Measurements from ENCODE around the gene SPECC1L. TPM values are rescaled to one million over a fixed set of nuclear protein-coding genes. Genes with fewer than 3 reads are reported as not detected.

Gene SPECC1L
- total and polyA plus RNA-seq, 2 experiments from 2014 or later, result 21.1 to 34.0 TPM

DNA sequence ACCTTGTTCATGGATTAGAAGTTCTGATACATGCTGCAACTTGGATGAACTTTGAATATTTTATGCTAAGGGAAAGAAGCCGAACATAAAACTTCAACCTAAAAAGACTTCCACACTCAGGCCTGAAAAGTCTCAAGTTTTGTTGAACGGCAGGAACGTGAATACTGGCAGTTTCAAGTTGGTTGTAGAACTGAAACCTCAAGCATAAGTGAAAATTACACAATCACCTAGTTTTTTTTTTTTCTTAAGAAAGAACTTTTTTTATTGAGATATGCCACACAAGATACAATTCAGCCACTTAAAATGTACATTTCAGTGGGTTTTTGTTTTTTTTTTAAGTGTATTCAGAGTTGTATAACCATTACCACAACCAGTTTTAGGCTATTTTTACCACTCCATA lies 106.0 kb downstream of the SPECC1L start:
- no peaks in the 10 kb centered on the region for H3K9me3 ChIP-seq (ENCODE audit: low read depth)
- no peak overlapping the region for H3K4me2 ChIP-seq (ENCODE audit: unreplicated experiment)
- no peaks in the 10 kb centered on the region for H3K9me2 ChIP-seq (ENCODE audit: insufficient read depth)
- H3K27me3 ChIP-seq (replicated peaks; ENCODE audit: insufficient read depth), result no peaks in the 10 kb centered on the region
- in situ Hi-C loops (cut with MboI), result no loop called here
- H3K4me3 ChIP-seq, result no peak overlapping the region
- H3K27ac ChIP-seq, result no peak overlapping the region
- H3K9ac ChIP-seq, result no peak overlapping the region
- no peaks in the 10 kb centered on the region for H3K79me2 ChIP-seq (ENCODE audit: insufficient read depth)
- H2AFZ ChIP-seq, result no peak overlapping the region
- peaks cover 20% of the 10 kb centered on the region for H3F3A ChIP-seq (ENCODE audit: insufficient read depth)
- no peak for DNase-seq
- no peaks in the 10 kb centered on the region for H4K20me1 ChIP-seq (ENCODE audit: insufficient read depth)
- WGBS, 2 experiments (ENCODE audit: low coverage in 1 of 2, low lambda C conversion rate in 2 of 2, missing lambda C conversion rate in 2 of 2), result 98 to 99% methylated on average over 3 of the region's 3 CpGs
- H3K36me3 ChIP-seq (ENCODE audit: low read depth), result peaks cover 47% of the 10 kb centered on the region
- no peak for TF ChIP-seq EZH2phosphoT487 (IDR thresholded peaks at IDR 0.05; ENCODE audit: insufficient read depth, low read depth)
- TF ChIP-seq EZH2 (IDR thresholded peaks at IDR 0.05; ENCODE audit: insufficient read depth, poor library complexity, severe bottlenecking), result no peak
- peaks cover 12% of the 10 kb centered on the region for H3K4me1 ChIP-seq (ENCODE audit: insufficient read depth)

DNA sequence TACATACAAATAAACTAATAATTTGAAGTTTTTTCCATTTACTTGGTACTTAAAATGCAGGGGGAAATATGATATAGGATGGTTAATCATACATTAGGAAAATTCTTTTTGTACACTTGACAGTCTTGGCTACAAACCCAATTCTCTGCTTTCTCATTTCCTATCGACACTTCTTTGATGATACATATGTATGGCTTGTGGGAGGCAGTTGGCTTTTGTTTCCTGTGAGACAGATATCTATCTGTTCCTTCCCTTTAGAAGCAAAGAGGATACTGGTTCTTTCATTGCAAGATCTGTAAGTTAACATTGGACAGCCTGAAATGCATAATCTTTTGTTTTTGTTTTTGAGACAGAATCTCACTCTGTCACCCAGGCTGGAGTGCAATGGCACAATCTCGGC lies 108.9 kb downstream of the SPECC1L start:
- Histone ChIP-seq H3K9me3 (ENCODE audit: low read depth) (no peaks in the 10 kb centered on the region), H3K4me3 (no peak overlapping the region), H3K79me2 (ENCODE audit: insufficient read depth) (no peaks in the 10 kb centered on the region), H3K9me2 (ENCODE audit: insufficient read depth) (no peaks in the 10 kb centered on the region), H2AFZ (no peak overlapping the region), H3K9ac (no peak overlapping the region), H3K4me1 (ENCODE audit: insufficient read depth) (peaks cover 12% of the 10 kb centered on the region), H3K27me3 (replicated peaks; ENCODE audit: insufficient read depth) (no peaks in the 10 kb centered on the region), H4K20me1 (ENCODE audit: insufficient read depth) (no peaks in the 10 kb centered on the region), H3K4me2 (ENCODE audit: unreplicated experiment) (no peak overlapping the region), H3K27ac (no peak overlapping the region), H3K36me3 (ENCODE audit: low read depth) (peaks cover 40% of the 10 kb centered on the region), H3F3A (ENCODE audit: insufficient read depth) (peaks cover 20% of the 10 kb centered on the region)
- peak; percentile 67 for DNase-seq
- WGBS, 2 experiments (ENCODE audit: low coverage in 1 of 2, low lambda C conversion rate in 2 of 2, missing lambda C conversion rate in 2 of 2), result 26 to 31% methylated on average over 2 of the region's 2 CpGs
- TF ChIP-seq EZH2phosphoT487 (IDR thresholded peaks at IDR 0.05; ENCODE audit: insufficient read depth, low read depth) (no peak), EZH2 (IDR thresholded peaks at IDR 0.05; ENCODE audit: insufficient read depth, poor library complexity, severe bottlenecking) (no peak)
- in situ Hi-C loops (cut with MboI), result no loop called here

DNA sequence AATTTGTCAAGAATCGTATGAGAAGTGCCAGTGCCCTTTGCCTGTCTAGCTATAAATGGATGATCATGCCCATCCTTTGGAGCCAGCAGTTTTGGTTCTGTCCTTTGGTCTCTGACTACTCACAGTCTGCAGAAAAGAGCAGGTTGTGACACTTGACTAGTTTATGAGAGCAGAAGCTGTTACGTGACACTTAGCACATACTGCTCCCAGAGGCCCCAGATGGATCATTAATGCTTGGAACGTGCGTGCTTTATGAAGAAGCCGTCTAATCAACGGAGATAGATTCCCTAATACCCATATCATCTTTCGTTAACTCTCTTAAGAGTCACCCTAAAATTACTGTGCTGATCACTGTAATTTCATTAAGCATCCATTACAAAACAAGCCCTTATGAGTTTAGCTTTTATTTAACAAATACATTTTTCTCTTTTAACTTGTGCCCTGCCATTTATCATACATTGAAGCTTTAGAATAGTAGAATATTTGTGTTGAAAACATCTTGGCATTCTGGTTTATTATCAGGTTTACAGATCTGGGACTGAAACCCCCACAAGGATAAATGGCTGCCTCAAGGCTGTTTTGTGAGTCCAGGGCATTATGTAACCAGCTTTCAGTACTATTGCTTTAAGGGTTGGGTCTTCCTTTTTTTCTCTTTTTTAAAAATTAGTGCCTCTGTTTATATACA lies 109.7 kb downstream of the SPECC1L start:
- Histone ChIP-seq H2AFZ (no peak overlapping the region), H3K36me3 (ENCODE audit: low read depth) (peaks cover 33% of the 10 kb centered on the region), H4K20me1 (ENCODE audit: insufficient read depth) (no peaks in the 10 kb centered on the region), H3K4me2 (ENCODE audit: unreplicated experiment) (no peak overlapping the region), H3F3A (ENCODE audit: insufficient read depth) (peaks cover 14% of the 10 kb centered on the region), H3K9me3 (ENCODE audit: low read depth) (no peaks in the 10 kb centered on the region), H3K9ac (no peak overlapping the region), H3K79me2 (ENCODE audit: insufficient read depth) (no peaks in the 10 kb centered on the region), H3K27me3 (replicated peaks; ENCODE audit: insufficient read depth) (no peaks in the 10 kb centered on the region), H3K4me1 (ENCODE audit: insufficient read depth) (peaks cover 12% of the 10 kb centered on the region), H3K4me3 (no peak overlapping the region), H3K27ac (no peak overlapping the region), H3K9me2 (ENCODE audit: insufficient read depth) (no peaks in the 10 kb centered on the region)
- TF ChIP-seq EZH2phosphoT487 (IDR thresholded peaks at IDR 0.05; ENCODE audit: insufficient read depth, low read depth), result no peak
- TF ChIP-seq EZH2 (IDR thresholded peaks at IDR 0.05; ENCODE audit: insufficient read depth, poor library complexity, severe bottlenecking), result no peak
- in situ Hi-C loops (cut with MboI), result no loop called here
- WGBS, 2 experiments (ENCODE audit: low coverage in 1 of 2, low lambda C conversion rate in 2 of 2, missing lambda C conversion rate in 2 of 2), result 78 to 81% methylated on average over 7 of the region's 7 CpGs
- no peak for DNase-seq

DNA sequence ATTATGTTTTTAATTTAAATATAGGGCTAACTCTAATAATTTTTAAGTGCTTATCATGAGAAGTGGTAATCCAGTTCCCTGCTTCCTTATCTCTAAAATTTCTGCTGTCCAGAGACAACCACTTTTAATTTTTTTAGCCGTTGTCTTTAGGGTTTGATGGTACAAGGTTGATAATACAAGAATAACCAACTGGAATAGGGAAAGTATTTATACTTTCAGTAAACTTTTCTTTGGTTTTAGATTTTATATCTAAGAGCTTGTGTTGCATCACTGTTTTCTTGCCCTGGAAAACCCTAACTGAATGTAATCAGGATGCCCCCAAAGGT lies 110.2 kb downstream of the SPECC1L start:
- H4K20me1 ChIP-seq (ENCODE audit: insufficient read depth), result no peaks in the 10 kb centered on the region
- H3F3A ChIP-seq (ENCODE audit: insufficient read depth), result peaks cover 13% of the 10 kb centered on the region
- H2AFZ ChIP-seq, result no peak overlapping the region
- DNase-seq, result no peak
- no peak for TF ChIP-seq EZH2phosphoT487 (IDR thresholded peaks at IDR 0.05; ENCODE audit: insufficient read depth, low read depth)
- TF ChIP-seq EZH2 (IDR thresholded peaks at IDR 0.05; ENCODE audit: insufficient read depth, poor library complexity, severe bottlenecking), result no peak
- no peaks in the 10 kb centered on the region for H3K9me2 ChIP-seq (ENCODE audit: insufficient read depth)
- peaks cover 12% of the 10 kb centered on the region for H3K4me1 ChIP-seq (ENCODE audit: insufficient read depth)
- H3K9me3 ChIP-seq (ENCODE audit: low read depth), result no peaks in the 10 kb centered on the region
- H3K9ac ChIP-seq, result no peak overlapping the region
- H3K27ac ChIP-seq, result no peak overlapping the region
- H3K4me2 ChIP-seq (ENCODE audit: unreplicated experiment), result no peak overlapping the region
- H3K79me2 ChIP-seq (ENCODE audit: insufficient read depth), result no peaks in the 10 kb centered on the region
- 96 to 97% methylated on average over 1 of the region's 1 CpG for WGBS, 2 experiments (ENCODE audit: low coverage in 1 of 2, low lambda C conversion rate in 2 of 2, missing lambda C conversion rate in 2 of 2)
- no peaks in the 10 kb centered on the region for H3K27me3 ChIP-seq (replicated peaks; ENCODE audit: insufficient read depth)
- no peak overlapping the region for H3K4me3 ChIP-seq
- peaks cover 28% of the 10 kb centered on the region for H3K36me3 ChIP-seq (ENCODE audit: low read depth)
- in situ Hi-C loops (cut with MboI), result no loop called here

Data from GM23248 (cell line).